ENCODE data around the gene CNTN4.

CNTN4 gene

DNA sequence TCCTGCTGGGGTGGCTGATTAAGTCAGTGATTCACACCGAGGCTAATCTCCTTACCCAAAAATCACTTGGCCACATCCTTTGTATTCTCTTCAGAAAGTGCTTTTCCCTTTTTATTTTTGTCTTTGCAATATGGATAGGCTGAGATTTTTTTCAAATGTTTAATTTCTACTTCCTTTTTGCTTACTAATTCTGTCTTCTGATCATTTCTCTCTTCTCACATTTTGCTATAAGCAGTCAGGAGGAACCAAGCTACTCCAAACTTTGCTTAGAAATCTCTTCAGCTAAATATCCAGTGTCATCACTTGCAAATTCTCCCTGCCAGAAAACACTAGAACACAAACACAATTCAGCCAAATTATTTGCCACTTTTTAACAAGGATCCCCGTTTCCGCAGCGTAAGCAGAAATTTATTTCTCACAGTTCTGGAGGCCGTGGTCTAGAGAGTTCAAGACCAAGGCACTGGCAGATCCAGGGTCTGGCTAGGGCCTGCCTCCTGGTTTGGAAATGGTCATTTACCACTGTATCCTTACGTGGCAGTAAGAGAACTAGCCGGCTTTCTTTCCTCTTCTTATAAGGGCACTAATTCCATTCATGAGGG, 906.6 kb downstream of the CNTN4 start:
- no peak for DNase-seq

DNA sequence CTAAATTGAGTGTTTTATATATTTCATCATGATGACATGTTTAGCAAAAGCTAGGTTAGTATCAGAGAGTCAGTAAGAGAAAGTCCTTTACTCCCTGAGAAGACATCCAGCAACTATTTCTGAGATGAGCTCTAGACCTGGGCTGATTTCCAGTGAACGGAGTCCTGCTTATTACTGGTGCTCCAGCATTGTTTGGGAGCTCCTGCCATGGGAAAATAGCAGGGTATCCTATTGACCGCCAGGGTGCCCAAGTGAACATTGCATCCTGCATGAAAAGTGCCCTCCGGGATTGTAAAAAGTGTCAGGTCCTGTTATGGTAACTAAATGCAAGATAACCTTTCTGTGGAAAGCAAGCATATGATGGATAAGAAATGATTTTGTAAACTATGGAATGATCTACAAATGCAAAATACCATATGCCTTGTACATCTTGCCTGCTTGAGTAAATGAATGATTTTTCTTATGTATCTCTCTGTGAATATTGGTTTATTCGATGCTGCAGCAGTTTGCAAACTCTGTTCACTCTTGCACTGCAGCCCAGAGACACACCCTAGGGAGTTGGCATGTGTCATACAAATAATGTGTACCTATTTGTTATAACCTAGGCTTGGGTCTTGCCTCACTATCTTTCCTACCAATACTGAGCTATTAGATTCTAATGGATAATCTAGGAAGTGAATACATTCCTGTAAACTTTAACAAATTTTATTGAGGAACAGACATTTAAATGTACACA, 914.8 kb downstream of the CNTN4 start:
- no peak for DNase-seq

DNA sequence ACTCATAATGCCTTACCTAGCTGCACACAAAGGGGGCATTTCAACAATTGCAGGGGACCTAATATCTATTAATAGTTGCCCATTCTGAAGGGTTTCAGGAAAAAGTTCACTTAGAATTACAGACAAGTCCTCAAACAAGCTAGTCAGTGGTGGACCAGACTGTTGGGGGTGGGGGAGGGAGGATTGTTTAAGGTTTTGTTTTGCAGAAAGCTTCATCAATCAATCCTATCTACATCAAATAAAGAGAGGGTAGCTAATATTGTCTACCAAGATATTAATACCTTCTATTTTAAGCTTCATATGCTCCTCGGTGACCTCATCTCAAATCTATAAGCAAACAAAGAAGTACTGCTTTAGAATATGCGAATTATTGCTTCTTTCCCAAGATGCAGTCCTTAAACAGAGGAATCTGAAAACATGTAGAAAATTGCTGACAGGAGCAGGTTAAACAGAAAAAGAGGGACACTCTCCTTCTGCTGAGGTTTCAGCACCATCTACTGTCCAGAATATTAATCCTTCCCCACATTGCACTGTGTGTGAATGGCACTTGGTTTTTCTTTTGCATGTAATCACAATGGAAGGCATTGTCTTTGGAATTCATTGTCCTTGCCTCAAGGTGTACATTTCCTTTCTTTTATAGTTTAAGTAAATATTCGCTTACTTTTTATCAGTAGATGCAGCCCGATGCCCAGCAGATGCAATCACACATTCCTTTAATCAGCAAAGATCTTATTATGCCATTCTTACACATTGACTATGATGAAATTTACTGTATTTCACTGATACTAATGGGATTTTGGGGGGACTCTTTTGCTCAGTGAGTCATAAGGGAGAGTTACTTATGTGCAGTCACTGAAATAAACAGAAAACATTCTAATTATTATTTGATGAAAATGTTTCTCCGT, 916.8 kb downstream of the CNTN4 start:
- DNase-seq = no peak

DNA sequence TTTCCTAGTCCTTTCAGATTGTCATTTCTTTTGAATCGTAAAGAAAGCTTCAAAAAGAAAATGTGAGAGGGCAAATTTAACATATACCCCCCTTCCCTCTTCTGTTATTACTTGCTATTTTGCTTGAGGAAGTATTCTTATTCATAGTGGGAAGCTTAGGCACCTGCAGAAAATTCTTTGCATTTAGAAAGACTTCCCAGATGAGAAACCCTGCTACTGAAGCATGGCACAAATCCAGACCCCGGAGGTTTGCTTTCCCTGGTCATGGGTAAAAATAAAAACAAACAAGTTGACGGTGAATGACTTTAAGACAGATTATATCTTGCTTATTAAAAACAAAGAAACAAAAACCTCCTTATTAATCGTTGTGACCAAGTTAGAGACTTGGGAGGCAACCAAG, 917.6 kb downstream of the CNTN4 start:
- no peak for DNase-seq

DNA sequence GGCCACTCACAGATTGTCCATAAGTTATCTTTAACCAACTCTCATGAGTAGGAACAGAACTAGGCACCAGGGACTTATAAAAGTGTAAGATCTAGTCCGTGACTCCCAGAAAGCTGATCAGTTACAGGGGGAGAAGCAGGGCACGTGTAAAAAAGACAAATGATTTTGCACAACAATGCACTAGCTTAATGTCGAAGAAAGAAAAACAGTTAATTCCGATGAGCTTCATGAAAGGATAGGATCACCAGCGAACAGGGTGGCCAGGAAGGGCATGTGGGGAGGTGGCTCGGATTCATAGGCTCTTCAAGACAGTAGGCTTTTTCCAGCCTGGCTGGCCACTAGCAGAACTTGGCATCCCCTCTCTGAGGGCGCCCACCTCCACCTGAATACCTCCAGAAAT, 921.5 kb downstream of the CNTN4 start:
- DNase-seq = no peak

DNA sequence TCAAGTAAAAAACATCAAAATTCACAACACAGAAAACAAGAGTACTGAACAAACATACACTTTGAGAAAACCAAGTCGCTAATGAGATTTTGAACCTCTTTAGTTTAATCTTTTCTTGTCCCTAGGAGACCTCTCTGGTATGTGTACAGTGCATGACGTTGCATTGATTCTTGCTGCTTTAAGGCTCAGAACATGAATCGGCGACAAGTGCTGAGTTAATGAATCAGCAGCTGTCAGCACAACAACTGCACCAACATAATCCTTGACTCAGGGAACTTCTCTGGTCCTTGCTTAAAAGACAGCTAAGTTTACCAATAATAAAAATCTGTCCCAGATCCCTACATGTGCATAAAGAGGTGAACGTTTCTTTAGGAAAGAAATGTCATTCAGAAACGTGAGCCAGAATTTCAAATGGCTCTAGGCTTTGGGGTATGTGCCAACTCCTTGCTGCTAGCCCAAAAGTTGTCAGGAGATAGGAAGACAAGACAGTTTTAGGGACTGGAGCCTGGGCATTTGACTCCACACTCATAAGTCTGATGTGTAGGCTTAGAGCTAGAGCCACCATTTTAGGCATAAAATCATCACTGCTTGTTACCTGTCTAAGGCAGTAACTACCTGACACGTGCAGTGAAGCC, 924.6 kb downstream of the CNTN4 start:
- no peak for DNase-seq

DNA sequence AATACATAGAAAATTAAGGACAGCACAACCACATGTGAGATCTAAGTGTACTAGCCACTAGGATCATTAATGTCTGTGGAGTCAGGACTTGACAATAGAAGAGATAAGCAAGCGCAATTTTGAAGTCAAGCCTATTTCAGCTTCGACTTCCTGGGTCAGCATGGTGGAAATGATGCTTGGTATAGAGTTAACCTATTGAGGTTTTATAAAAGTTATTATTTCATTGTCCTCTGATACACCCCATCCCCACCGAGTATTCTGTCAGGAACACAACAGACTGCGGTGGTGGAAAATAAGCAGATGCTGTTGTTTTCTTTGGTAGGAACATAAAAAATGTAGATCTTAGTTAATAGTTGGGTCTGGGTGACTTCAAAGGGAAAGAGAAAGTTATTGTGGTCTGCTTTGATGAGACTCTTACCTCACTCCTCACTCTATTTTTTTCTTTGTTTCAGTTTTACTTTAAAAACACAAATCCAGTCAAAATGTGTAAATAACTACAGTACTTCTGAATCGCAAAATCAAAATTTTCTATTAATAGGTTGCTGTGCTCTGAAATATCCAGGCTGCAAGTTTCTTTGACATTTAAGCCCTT, 929.4 kb downstream of the CNTN4 start:
- no peak for DNase-seq

DNA sequence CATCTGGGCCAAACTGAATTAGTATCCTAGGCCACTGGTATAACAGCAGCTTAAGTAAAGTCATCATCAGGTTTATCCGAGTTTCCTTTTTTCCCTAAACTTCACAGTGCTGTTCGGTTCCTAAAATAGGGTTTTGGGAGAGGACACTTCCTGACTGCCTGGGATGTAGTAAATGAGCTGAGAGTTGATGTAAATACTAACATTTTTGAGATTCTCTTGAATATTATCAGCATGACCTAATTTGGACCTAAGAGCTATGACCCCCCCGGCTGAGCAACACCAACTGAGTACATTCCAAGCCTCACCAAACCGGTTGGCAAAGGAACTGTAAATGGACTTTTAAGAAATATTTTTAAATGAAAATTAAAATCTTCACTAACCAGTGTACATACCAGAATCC, 932.7 kb downstream of the CNTN4 start:
- DNase-seq = no peak

DNA sequence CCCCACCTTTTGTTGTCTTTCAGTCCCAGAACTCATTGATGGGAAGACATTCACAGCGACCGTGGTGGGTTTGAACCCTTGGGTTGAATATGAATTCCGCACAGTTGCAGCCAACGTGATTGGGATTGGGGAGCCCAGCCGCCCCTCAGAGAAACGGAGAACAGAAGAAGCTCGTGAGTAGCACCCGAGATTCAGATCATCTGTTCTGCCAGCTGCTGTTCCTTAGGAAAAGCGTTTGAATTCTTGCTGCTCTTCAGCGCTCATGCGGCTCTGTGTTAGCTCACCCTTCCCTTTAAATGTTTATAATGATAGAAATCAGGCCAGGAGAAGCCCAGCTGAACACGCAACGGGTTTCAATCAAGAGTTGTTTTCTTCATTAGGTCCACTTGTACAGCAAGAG, 938.5 kb downstream of the CNTN4 start:
- DNase-seq = no peak

DNA sequence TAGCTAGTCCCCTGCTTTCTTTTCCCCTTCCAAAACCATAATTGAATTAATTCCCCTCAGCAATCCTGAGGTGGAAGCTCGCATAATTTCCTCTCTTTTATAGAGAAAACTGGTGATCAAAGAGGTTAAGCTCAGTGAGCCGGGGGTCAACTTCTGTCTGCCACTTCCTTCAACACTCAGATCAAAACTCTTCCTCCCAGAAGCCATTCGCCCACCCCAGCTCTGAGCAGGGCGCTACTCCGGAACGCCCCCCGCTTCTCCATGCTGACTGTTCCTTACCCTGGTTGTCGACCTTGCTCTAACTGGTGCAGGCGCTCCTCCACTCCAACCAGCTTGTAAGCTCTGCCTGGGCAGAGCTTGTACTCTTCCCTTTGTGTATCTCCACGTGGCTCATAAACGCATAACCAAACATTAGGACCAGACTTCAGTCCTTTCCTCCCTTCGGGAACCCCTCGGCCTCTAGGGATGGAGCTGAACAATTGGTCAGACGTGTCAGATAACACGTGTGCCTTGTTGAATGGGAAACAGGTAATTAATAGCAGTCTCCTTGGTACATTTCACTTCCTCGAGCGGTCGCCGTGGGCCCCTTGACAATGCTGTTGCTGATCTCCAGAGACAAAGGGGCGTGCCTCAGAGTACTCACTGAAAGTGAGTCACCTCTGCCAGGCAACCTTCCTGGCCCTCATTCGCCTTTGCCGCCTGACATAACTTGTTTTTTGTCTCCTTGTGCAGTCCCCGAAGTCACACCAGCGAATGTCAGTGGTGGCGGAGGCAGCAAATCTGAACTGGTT, 939.7 kb downstream of the CNTN4 start:
- DNase-seq = no peak

DNA sequence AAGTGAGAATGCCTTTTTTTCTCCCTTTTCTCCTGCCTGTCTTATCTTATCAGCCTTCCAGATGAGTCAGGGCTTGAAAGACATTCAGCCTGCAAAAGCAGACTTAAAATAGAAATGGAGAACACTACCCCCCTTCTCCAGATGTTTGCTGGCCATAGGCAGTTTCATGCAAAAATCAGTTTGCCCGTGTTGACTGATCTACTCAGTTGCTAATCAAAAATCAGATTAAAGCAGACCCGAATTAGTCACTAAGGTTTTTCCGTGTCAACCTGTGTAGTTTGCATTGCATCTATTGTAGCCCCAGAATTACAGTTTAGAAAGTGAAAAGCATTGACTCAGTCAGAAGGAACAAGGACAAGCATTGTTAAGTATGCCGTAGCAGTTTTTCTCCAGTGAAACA, 955.3 kb downstream of the CNTN4 start:
- DNase-seq = no peak

DNA sequence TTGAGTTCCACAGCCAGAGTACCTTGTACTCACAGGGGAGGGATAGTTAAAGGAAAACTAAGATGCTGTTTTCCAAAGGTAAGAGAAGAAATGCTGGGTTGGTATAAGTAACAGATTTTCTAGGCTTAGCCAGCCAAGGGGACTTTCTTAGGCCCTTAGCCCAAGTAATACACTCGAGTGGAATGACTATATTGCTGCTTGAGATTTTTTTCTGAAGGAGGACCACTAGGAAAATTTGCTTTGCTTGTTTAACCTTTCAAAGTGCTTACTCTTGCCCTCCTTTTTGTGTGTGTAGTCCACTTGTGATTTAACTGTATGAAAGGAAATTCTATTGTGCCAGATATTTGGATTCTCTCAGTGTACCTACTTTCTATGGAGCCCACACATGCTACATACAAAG, 961.0 kb downstream of the CNTN4 start:
- no peak for DNase-seq

DNA sequence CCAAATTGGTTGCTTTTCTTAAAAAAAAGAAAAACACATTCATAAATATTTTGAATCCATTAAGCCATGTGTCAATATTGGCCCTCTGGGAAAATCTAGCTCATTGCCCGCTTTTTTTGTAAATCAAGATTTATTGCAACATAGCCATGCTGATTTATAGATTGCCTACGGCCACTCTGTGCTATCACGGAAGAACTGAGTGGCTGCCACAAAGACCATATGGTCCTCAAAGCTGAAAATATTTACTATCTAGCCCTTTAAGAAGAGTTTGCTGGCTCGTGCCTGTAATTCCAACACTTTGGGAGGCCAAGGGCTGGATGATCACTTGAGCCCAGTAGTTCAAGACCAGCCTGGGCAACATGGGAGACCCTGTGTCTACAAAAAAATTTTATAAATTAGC, 965.6 kb downstream of the CNTN4 start:
- no peak for DNase-seq

DNA sequence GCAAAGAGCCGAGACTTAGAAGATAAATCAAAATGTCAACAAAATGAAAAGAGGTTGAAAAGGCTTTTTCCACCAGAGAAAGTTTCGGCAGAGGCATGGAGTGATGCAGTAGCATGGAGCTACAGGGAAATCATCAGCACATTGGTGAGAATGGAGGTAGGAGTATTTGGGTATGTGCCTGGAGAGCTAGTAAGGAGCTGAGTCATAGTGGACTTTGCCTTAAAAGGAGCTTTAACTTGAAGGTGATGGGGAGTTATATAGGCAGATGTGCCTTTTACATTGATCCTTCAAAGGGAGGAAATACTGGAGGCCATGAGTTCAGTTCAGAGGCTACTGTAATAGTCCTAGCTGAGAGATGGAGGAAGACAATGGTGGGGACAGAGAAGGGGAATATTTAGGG, 967.2 kb downstream of the CNTN4 start:
- DNase-seq = no peak

DNA sequence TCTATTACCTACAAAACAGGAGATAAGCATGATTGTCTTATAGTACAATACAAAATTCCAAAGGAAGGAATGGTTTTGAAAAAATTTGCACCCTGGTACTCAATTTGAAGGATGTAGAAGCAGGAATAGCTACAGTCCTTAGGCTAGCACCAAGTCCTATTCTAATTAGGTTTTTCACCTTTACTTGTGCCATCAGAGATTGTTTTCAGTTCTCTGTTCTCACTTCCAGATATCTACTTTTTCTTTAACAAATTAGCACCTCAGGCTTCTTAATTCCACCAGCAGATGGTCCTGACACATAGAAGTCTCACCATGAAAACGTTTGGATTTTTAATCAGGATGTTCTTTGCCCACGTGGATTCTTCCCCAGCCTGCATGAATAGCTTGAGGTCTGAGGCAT, 967.7 kb downstream of the CNTN4 start:
- no peak for DNase-seq

DNA sequence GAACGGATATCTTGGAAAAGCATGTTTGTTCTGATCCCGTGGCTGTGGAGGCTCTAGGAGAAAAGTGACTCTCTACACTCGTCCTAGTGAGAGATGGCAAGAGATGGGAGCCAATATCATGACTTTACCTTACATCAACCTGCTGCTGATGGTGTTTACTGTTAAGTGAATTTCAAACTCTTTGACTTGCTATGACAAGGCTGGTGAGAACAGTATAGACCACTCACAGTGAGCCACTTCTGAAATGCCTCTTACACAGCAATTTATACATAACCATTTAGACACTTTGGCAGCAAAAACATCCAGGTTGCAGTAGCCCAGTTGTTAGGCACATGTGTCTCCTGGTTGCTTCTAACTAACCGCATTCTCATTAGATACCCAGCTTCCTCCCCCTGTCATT, 968.2 kb downstream of the CNTN4 start:
- DNase-seq = no peak

DNA sequence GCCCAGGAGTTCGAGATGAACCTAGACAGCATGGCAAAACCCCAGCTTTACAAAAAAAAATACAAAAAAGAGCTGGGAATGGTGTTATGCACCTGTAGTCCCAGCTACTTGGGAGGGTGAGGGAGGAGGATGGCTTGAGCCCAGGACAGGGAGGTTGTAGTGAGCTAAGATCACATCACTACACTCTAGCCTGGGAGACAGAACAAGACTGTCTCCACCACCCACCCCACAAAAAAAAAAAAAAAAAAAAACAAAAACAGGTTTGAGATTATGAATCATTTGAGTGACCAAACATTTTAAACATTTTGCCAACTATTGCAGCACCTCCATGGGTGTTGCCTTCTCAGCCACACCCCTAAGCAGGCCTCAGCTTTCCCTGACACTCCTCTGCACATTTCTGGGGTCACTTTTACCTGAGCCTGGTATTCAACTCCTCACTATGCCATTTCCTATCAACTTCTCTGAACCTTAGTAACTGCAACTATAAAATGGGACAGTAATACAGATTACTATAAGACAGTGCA, 969.8 kb downstream of the CNTN4 start:
- DNase-seq = no peak

DNA sequence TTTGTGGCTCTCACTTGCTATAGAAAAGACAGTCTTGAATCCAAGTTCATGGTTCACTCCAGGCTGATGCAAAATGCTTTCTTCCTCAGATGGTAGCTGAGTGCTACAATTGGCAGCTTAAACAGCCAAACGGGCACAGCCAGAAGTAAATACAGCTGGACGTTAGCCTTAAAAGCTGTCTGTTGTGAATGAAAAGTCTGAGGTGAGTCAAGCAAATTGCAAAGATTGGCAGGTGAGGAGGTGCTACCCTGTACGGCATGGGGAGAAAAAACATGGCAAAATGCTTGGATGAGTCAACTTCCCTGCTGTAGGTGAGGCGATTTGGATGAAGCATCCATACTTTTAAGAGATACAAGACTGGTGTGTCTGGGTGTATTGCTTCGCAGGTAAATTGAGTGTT, 971.1 kb downstream of the CNTN4 start:
- no peak for DNase-seq

DNA sequence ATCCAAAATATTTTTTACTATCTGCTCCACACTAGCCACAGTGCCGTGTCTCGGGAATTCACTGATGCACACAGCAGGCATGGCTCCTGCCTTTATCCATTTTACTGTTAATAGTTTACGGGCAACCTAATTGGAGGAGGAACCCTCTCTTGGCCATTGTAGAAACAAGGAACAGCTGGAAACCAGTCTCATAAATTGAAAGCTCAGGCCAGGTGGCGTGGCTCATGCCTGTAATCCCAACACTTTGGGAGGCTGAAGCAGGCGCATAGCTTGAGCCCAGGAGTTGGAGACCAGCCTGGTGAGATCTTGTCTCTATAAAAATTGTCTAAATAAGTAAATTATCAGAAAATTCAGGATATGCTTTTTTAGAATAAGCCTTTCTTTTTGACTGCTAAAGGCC, 972.5 kb downstream of the CNTN4 start:
- no peak for DNase-seq

DNA sequence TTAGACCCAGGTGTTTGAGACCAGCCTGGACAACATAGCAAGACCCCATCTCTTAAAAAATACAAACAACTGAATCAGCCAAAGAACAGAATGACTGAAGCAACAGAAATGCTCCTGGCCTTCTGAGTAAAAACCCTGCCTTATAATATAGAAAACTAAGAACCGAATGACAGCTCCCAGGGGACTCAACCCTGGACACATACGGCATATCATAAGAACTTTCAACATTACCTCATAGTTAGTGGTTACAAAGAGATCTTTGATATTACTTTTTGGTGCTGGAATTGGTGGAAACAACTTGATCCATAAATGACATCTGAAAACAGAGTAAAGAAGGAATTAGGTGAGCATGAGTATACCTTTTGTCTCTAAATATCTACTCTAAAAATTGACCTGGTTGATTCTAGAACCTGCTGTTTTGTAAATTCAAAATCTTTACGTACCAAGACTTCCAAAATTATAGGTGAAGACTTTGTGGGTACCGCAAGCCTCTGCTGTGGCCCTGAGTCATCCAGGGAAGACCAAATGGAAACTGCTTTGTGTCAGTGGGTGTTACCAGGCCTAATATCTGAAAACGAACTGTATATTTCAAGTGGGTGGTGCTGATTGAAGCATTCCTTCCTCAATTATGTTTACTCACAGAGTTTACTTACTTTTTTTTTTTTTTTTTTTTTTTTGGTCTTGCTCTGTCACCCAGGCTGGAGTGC, 976.0 kb downstream of the CNTN4 start:
- no peak for DNase-seq

DNA sequence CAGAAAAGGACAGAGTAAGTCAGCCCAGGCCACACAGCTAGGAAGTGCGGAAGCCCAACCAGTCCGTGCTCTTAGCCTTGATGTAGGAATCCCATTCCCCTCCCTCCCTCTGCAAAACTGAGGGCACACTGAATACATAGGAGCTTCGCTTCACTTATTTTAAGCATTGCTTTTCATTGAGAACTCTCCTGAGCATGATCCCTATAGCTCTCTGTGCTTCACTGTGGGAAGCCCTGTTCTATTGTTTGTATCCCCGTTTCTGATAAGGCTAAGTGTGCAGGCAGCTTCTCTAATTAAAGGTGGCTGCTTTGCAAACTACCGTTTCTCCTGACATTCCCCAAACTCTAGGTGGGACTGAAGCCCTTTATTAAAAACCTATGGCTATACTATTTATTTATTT, 981.6 kb downstream of the CNTN4 start:
- no peak for DNase-seq
